Measurements from ENCODE around the gene ERGIC1. TPM values are rescaled to one million over a fixed set of nuclear protein-coding genes. Genes with fewer than 3 reads are reported as not detected.

ERGIC1 gene
- total RNA-seq, 2 donors from 2014 or later: 228 to 380 TPM

- WGBS: 67% methylated on average over 12 of the region's 12 CpGs
- TF ChIP-seq POLR2AphosphoS5 (IDR thresholded peaks at IDR 0.05): no peak
- no peak for TF ChIP-seq POLR2A (IDR thresholded peaks at IDR 0.05)
- TF ChIP-seq CTCF (IDR thresholded peaks at IDR 0.05): no peak
- no peaks in the 10 kb centered on the region for H3K36me3 ChIP-seq
- H3K9me3 ChIP-seq: no peaks in the 10 kb centered on the region
- intact Hi-C loops (cut with DNase I): no loop called here
- H3K4me1 ChIP-seq (replicated peaks): peaks cover 34% of the 10 kb centered on the region
- DNase-seq (ENCODE audit: low spot score): no peak
- peak overlapping the region; percentile 91 to 96 for H3K27ac ChIP-seq
- H3K4me3 ChIP-seq: no peak overlapping the region
- no peaks in the 10 kb centered on the region for H3K27me3 ChIP-seq (replicated peaks; ENCODE audit: insufficient read depth)
Observed at GRCh38 chr5:172840432-172841154, 6.5 kb downstream of the ERGIC1 start.

- peak overlapping the region; percentile 91 to 96 for H3K27ac ChIP-seq
- WGBS: 81% methylated on average over 6 of the region's 6 CpGs
- no peaks in the 10 kb centered on the region for H3K36me3 ChIP-seq
- peaks cover 28% of the 10 kb centered on the region for H3K4me1 ChIP-seq (replicated peaks)
- no peak overlapping the region for H3K4me3 ChIP-seq
- no peak for DNase-seq (ENCODE audit: low spot score)
- no peaks in the 10 kb centered on the region for H3K27me3 ChIP-seq (replicated peaks; ENCODE audit: insufficient read depth)
- intact Hi-C loops (cut with DNase I): no loop called here
- TF ChIP-seq POLR2A (IDR thresholded peaks at IDR 0.05): no peak
- TF ChIP-seq POLR2AphosphoS5 (IDR thresholded peaks at IDR 0.05): no peak
- no peak for TF ChIP-seq CTCF (IDR thresholded peaks at IDR 0.05)
- H3K9me3 ChIP-seq: no peaks in the 10 kb centered on the region
Observed at GRCh38 chr5:172841256-172841655, 7.2 kb downstream of the ERGIC1 start.

- no peak for TF ChIP-seq CTCF (IDR thresholded peaks at IDR 0.05)
- no peak for TF ChIP-seq POLR2AphosphoS5 (IDR thresholded peaks at IDR 0.05)
- TF ChIP-seq POLR2A (IDR thresholded peaks at IDR 0.05): no peak
- Histone ChIP-seq H3K27ac (peak overlapping the region; percentile 78 to 96), H3K36me3 (no peaks in the 10 kb centered on the region), H3K4me3 (no peak overlapping the region), H3K4me1 (replicated peaks) (peaks cover 21% of the 10 kb centered on the region), H3K27me3 (replicated peaks; ENCODE audit: insufficient read depth) (no peaks in the 10 kb centered on the region), H3K9me3 (no peaks in the 10 kb centered on the region)
- intact Hi-C loops (cut with DNase I): no loop called here
- DNase-seq (ENCODE audit: low spot score): no peak
- 94% methylated on average over 18 of the region's 18 CpGs for WGBS
Observed at GRCh38 chr5:172843825-172844576, 9.9 kb downstream of the ERGIC1 start.

- no peaks in the 10 kb centered on the region for H3K27me3 ChIP-seq (replicated peaks; ENCODE audit: insufficient read depth)
- H3K9me3 ChIP-seq: no peaks in the 10 kb centered on the region
- peaks cover 24% of the 10 kb centered on the region for H3K4me1 ChIP-seq (replicated peaks)
- H3K4me3 ChIP-seq: no peak overlapping the region
- H3K27ac ChIP-seq: peak overlapping the region; percentile 78 to 96
- TF ChIP-seq POLR2AphosphoS5 (IDR thresholded peaks at IDR 0.05): no peak
- TF ChIP-seq CTCF (IDR thresholded peaks at IDR 0.05): no peak
- TF ChIP-seq POLR2A (IDR thresholded peaks at IDR 0.05): no peak
- H3K36me3 ChIP-seq: no peaks in the 10 kb centered on the region
- intact Hi-C loops (cut with DNase I): no loop called here
- DNase-seq (ENCODE audit: low spot score): no peak
- WGBS: 87% methylated on average over 2 of the region's 2 CpGs
Observed at GRCh38 chr5:172844577-172844838, 10.5 kb downstream of the ERGIC1 start.

GRCh38 chr5:172845154-172845553 is 11.1 kb downstream of the ERGIC1 start:
- H3K27me3 ChIP-seq (replicated peaks; ENCODE audit: insufficient read depth): no peaks in the 10 kb centered on the region
- WGBS: 93% methylated on average over 7 of the region's 7 CpGs
- H3K27ac ChIP-seq: peak overlapping the region; percentile 78 to 96
- TF ChIP-seq POLR2A (IDR thresholded peaks at IDR 0.05): no peak
- no peak for TF ChIP-seq CTCF (IDR thresholded peaks at IDR 0.05)
- no peak for TF ChIP-seq POLR2AphosphoS5 (IDR thresholded peaks at IDR 0.05)
- peaks cover 22% of the 10 kb centered on the region for H3K4me1 ChIP-seq (replicated peaks)
- intact Hi-C loops (cut with DNase I): no loop called here
- H3K4me3 ChIP-seq: no peak overlapping the region
- DNase-seq (ENCODE audit: low spot score): no peak
- no peaks in the 10 kb centered on the region for H3K36me3 ChIP-seq
- no peaks in the 10 kb centered on the region for H3K9me3 ChIP-seq

Measured in prostate gland (tissue), 2 donors.